Measurements from ENCODE around the gene TMSB4X.
A peak's percentile ranks its signal among the peaks of the same experiment; 100 is the strongest.
"Not testable (repeated sequence)": the region's sequence is repeated elsewhere in the genome, so short reads cannot be mapped to it uniquely, and the experiment has no call there.

TMSB4X gene

GRCh38 chrX:12974796-12975669, at the start of gene TMSB4X:
TMSB4X (plus strand) TSS chrX:12975110.
- peak; percentile 64 to 71 (median 70) for DNase-seq

- no peak for DNase-seq
Measured at GRCh38 chrX:12929701-12930100, 45.2 kb upstream of the TMSB4X start.

GRCh38 chrX:12930150-12930549, 44.8 kb upstream of the TMSB4X start:
- no peak for DNase-seq

GRCh38 chrX:12932244-12932643, 42.7 kb upstream of the TMSB4X start:
- DNase-seq: no peak

GRCh38 chrX:12934850-12935249, 40.1 kb upstream of the TMSB4X start:
- DNase-seq: no peak

- no peak for DNase-seq
Measured at GRCh38 chrX:12936947-12937346, 38.0 kb upstream of the TMSB4X start.

GRCh38 chrX:12940471-12940870, 34.4 kb upstream of the TMSB4X start:
- not testable (repeated sequence) for DNase-seq

- not testable (repeated sequence) for DNase-seq
Measured at GRCh38 chrX:12943592-12943991, 31.3 kb upstream of the TMSB4X start.

GRCh38 chrX:12944452-12944851, 30.5 kb upstream of the TMSB4X start:
- DNase-seq: not testable (repeated sequence)

GRCh38 chrX:12945494-12945893, 29.4 kb upstream of the TMSB4X start:
- DNase-seq: no peak

- DNase-seq: no peak
Measured at GRCh38 chrX:12946406-12946805, 28.5 kb upstream of the TMSB4X start.

- DNase-seq: peak; percentile 20 to 53 (median 32)
Measured at GRCh38 chrX:12946838-12947544, 27.9 kb upstream of the TMSB4X start.

GRCh38 chrX:12947545-12948235, 27.2 kb upstream of the TMSB4X start:
- DNase-seq: no peak

GRCh38 chrX:12948495-12948894, 26.4 kb upstream of the TMSB4X start:
- no peak for DNase-seq

- DNase-seq: no peak
Measured at GRCh38 chrX:12949205-12949926, 25.5 kb upstream of the TMSB4X start.

- peak; percentile 31 to 56 (median 48) for DNase-seq
Measured at GRCh38 chrX:12949927-12950656, 24.8 kb upstream of the TMSB4X start.

GRCh38 chrX:12950851-12951594, 23.9 kb upstream of the TMSB4X start:
- DNase-seq: peak; percentile 15 to 46 (median 26)

- peak in 1 of 4 experiments; percentile 7 for DNase-seq
Measured at GRCh38 chrX:12951595-12951975, 23.3 kb upstream of the TMSB4X start.

- DNase-seq: peak in 1 of 4 experiments; percentile 2
Measured at GRCh38 chrX:12953420-12953819, 21.5 kb upstream of the TMSB4X start.

- no peak for DNase-seq
Measured at GRCh38 chrX:12954376-12954775, 20.5 kb upstream of the TMSB4X start.

GRCh38 chrX:12954981-12955380, 19.9 kb upstream of the TMSB4X start:
- no peak for DNase-seq
